Left renal pelvis (tissue), 4 donors: Measurements from ENCODE around the gene KLB. TPM values are rescaled to one million over a fixed set of nuclear protein-coding genes. Genes with fewer than 3 reads are reported as not detected.

ENCODE experiments used
- DNase-seq, 4 donors: peaks; one replicate each; pipeline ENCODE4 v3.0.0-alpha.2; 2013; ENCODE audit warnings: low read depth in 4 of 4, low spot score in 3 of 4
- polyA plus RNA-seq, 4 donors: library from polyadenylated mRNA; unstranded; fragments of 120-200 nt; gene quantifications; one replicate each; pipeline ENCODE4 v1.2.1, GENCODE V29; 2013; ENCODE audit not compliant: insufficient read length in 4 of 4

The KLB gene
- polyA plus RNA-seq, 4 donors: 0.19 to 0.30 (median 0.25) TPM

GRCh38 chr4:39458505-39459300 is 52.0 kb downstream of the KLB start, which contains the start of the genes LIAS and RPL9:
Gene LIAS (plus strand): TSS chr4:39459056. CDS start chr4:39459118, 62 bp downstream.
Gene RPL9 (minus strand): TSS chr4:39458922. CDS start chr4:39458439, 483 bp downstream.
- peak; percentile 97 to 99 (median 98) for DNase-seq

DNA sequence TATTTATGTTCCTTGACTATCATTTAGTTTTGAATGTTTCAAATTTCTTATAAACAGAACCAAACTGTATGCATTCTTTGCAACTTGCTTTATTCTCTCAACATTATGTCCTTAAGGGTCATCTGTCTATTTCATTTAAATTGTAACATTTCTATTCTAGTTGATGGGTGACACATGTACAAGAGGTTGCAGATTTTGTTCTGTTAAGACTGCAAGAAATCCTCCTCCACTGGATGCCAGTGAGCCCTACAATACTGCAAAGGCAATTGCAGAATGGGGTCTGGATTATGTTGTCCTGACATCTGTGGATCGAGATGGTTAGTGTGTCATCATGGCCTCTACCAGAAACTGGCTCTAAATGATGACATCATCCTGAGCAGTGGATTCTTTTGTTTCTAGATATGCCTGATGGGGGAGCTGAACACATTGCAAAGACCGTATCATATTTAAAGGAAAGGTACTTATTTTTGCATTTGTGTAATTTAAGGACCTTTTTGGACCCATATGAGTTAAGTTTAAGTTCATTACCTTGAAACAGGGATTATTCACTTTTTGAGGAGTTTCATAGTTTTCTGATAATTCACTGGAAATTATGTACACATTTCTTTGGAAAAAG is 58.3 kb downstream of the KLB start:
- DNase-seq: no peak

- DNase-seq: no peak
These were observed 60.0 kb downstream of the KLB start for GRCh38 chr4:39466747-39467146.

DNA sequence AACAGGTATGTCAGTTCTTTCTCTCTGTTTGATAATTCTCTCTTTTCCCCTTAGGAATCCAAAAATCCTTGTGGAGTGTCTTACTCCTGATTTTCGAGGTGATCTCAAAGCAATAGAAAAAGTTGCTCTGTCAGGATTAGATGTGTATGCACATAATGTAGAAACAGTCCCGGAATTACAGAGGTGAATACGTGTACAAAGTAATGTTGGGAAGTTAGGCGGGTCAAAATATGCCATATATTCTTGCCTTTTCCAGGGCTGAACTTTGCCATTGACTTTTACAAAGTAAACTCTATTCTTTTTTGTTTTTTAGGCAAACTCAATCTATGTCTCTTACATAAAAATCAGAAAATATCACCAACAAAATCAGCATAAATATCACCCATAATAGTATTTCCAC is 60.7 kb downstream of the KLB start:
- DNase-seq: no peak

GRCh38 chr4:39469429-39470077 is 62.8 kb downstream of the KLB start:
- peak; percentile 54 to 58 (median 56) for DNase-seq

- DNase-seq: no peak
These were observed 63.7 kb downstream of the KLB start for GRCh38 chr4:39470402-39470801.

DNA sequence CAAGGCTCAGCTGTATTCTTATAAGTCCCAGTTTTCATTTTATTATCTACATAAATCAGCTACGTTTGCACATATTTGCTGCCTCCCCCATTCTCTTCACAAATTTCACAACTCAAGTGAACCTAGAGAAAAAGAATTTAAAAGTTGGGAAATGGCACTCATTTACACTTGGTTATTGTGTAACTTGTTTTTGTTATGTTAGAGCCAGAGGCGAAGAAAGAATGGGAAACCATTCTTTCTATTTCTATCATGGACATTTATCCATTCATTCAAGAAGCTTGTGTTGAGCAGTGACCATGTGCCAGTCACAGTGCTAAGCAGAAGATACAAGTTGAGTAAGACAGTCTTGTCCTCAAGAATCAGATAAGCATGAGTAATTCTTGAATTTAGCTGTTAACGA is 65.7 kb downstream of the KLB start:
- no peak for DNase-seq

DNA sequence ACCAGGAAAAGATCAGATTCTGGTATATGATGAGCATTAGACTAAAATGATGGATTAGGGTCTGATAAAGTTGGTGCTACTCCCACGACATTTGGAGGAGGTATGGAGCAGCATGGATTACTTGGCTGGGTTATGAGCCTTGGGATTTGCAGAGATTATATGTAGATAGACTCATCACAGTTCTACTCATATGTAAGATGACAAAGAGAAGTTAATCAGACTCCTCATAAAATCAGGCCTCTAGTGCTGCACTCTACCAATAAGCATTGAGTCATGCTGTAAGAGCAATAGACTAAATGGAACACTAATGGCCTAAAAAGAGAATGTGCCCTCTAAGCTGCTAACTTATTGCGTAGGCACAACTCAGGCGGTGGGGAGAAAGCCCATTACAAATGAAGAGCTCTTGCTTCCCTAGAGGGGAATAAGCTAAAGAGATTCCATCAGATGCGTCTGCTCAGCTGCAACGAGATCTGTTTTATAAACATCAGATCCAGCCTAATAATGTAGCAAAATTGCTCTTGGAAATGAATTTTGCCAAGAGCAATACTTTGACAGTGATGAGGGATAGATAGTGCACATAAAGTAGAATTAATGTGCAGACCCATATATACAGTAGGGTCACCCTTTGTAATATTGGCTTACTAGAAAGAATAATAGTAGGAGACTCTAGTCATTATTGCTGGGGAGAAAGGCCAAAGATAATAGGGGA is 69.6 kb downstream of the KLB start:
- DNase-seq: no peak

- no peak for DNase-seq
These were observed 73.5 kb downstream of the KLB start for GRCh38 chr4:39480251-39480650.

DNA sequence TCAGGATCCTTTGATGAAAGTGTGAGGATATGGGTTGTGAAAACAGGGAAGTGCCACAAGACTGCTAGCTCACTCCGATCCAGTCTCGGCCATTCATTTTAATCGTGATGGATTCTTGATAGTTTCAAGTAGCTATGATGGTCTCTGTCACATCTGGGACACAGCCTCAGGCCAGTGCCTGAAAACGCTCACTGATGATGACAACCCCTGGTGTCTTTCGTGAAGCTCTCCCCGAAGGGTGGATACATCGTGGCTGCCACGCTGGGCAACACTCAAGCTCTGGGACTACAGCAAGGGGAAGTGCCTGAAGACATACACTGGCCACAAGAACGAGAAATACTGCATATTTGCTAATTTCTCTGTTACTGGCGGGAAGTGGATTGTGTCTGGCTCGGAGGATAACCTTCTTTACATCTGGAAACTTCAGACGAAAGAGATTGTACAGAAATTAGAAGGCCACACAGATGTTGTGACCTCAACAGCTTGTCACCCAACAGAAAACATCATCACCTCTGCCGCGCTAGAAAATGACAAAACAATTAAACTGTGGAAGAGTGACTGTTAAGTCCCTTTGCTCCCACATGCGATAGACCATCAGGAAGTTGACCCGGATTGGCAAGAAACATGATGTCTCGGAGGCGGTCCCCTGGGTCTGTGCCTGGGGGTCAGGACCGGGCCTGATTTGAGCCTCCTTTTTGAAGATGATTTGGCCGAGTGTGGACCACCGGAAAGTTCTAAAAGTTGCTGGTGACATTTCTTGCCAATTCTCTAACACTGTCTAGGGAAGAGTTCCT is 74.4 kb downstream of the KLB start:
- DNase-seq: no peak

- DNase-seq: no peak
These were observed 78.0 kb downstream of the KLB start for GRCh38 chr4:39484582-39485272.

DNA sequence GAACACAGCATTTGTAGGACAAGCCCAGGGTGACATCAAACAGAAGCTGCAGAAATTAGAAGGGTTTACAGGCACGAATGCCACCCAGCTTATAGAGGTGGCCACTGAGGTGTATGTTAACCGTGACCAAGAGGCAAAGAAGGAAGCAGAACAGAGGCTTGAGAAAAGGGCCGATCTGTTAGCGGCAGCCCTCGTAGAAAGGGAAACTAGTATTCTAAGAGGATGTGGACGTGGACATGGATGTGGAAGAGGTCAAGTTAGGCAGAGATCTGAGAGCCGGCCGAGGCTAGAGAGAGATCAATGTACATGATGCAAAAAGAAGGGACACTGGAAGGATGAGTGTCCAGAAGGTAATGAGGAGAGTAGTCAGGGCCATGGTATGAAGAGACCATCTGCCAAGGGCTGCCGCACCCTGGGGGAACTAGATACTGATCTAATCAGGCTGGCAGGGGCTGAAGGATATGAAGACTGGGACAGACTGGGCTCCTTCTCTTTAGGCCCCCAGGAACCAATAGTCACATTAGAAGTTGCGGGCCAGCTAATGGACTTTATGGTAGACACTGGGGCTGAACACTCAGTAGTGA is 79.6 kb downstream of the KLB start:
- DNase-seq: no peak

- no peak for DNase-seq
These were observed 83.6 kb downstream of the KLB start for GRCh38 chr4:39490322-39490721.

DNA sequence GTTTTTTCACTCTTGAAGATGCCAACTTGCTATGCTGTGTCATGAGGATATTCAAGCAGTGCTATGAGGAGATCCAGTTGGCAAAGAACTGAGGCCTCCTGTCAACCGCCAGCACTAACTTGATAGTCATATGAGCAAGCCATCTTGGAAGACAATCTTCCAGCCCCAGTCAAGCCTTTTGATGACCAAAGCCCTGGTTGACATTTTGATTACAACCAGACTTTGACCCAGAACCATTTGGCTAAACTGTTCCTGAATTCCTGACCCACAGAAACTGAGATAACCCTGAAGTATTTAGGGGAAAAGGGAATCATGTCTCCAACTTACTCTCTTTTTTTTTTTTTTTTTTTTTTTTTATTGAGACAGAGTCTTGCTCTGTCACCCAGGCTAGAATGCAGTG is 87.6 kb downstream of the KLB start:
- no peak for DNase-seq

DNA sequence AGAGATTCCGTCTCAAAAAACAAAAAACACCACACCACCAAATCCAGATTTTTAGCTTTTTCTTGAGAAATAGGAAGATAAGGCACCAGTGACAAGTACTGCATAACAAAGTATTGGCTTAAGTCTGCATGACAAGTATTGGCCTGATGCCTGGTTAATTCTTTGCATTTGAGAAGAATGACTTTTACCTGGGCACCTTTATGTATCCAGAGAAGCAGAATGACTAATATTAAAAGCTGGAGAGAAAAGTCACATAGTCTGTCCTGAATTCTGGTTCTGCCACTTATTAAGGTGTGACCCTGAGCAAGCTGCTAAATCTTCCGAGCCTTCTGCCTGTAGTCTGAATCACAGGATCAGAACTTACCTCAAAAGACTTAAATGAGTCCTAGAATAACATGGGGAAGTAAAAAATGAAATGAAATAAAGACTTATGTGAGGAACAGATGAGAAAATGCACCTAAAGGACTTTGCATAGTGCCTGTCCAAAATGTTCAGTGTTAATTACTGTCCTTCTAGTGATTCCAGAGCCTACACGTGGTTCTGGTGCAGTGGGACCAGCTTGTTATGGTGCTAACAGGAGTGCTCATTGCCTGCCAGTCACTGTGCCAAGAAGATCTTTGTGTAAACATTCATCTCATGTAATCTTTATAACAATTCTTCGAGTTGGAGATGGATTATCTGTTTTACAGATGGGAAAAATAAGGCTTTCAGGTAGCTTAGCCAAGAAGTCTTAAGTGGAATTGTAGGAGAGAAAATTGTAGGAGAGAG is 88.9 kb downstream of the KLB start:
- DNase-seq: no peak

GRCh38 chr4:39497909-39498726 is 91.4 kb downstream of the KLB start:
- no peak for DNase-seq

GRCh38 chr4:39498727-39499020 is 91.9 kb downstream of the KLB start:
- no peak for DNase-seq
